NCI-H128 (cell line): ENCODE measurements around the gene ALDH3B2.
"Not testable (repeated sequence)": the region's sequence is repeated elsewhere in the genome, so short reads cannot be mapped to it uniquely, and the experiment has no call there.

Experiments used
- DNase-seq: peaks from one replicate; lab custom pipeline; 2025; ENCODE audit not compliant: unreplicated experiment; lab: John Stamatoyannopoulos, UW

ALDH3B2 gene

GRCh38 chr11:67644472-67645418 lies 29.7 kb downstream of the ALDH3B2 start:
- no peak for DNase-seq

GRCh38 chr11:67644042-67644441 lies 30.4 kb downstream of the ALDH3B2 start:
- DNase-seq: no peak

GRCh38 chr11:67642173-67643120 lies 32.0 kb downstream of the ALDH3B2 start:
- DNase-seq: no peak

GRCh38 chr11:67641338-67642172 lies 32.9 kb downstream of the ALDH3B2 start:
- DNase-seq: no peak

- DNase-seq: no peak
Measured at GRCh38 chr11:67640758-67641337, 33.6 kb downstream of the ALDH3B2 start.

GRCh38 chr11:67640021-67640757 lies 34.2 kb downstream of the ALDH3B2 start:
- DNase-seq: peak; percentile 29

GRCh38 chr11:67639438-67639859 lies 35.0 kb downstream of the ALDH3B2 start, which contains the start of gene TBX10:
TSS of gene TBX10 (minus strand) at chr11:67639763. CDS start at chr11:67639472, 291 bp downstream.
- DNase-seq: no peak

- DNase-seq: no peak
Measured at GRCh38 chr11:67638535-67639437, 35.6 kb downstream of the ALDH3B2 start.

- DNase-seq: not testable (repeated sequence)
Measured at GRCh38 chr11:67637441-67637840, 37.0 kb downstream of the ALDH3B2 start.

- no peak for DNase-seq
Measured at GRCh38 chr11:67636962-67637361, 37.5 kb downstream of the ALDH3B2 start.

- no peak for DNase-seq
Measured at GRCh38 chr11:67635231-67635521, 39.2 kb downstream of the ALDH3B2 start.

GRCh38 chr11:67634366-67635230 lies 39.8 kb downstream of the ALDH3B2 start:
- DNase-seq: no peak

GRCh38 chr11:67633758-67634365 lies 40.6 kb downstream of the ALDH3B2 start:
- no peak for DNase-seq

GRCh38 chr11:67632982-67633755 lies 41.3 kb downstream of the ALDH3B2 start:
- no peak for DNase-seq

GRCh38 chr11:67632175-67632981 lies 42.0 kb downstream of the ALDH3B2 start:
- no peak for DNase-seq

- no peak for DNase-seq
Measured at GRCh38 chr11:67631853-67632174, 42.6 kb downstream of the ALDH3B2 start.
